Stomach smooth muscle (tissue), 2 donors: ENCODE measurements around the gene PNPO.

ENCODE experiments used
- H3K27ac ChIP-seq: one replicate; pipeline ENCODE4 v1.7.0; 2013; ENCODE audit warnings: mild to moderate bottlenecking, low read length, inconsistent platforms
- H3K27me3 ChIP-seq, 2 donors: one replicate each; pipeline ENCODE4 v1.7.0; 2013; ENCODE audit warnings: low read length in 2 of 2; ENCODE audit not compliant: insufficient read depth in 2 of 2, control insufficient read depth in 1 of 2
- H3K36me3 ChIP-seq, 2 donors: one replicate each; pipeline ENCODE4 v1.7.0; 2013; ENCODE audit warnings: low read length in 2 of 2; ENCODE audit not compliant: control insufficient read depth in 2 of 2, insufficient read depth in 2 of 2
- H3K4me1 ChIP-seq: one replicate; pipeline ENCODE4 v1.7.0; 2013; ENCODE audit warnings: low read length; ENCODE audit not compliant: control insufficient read depth, insufficient read depth
- H3K4me3 ChIP-seq, 2 donors: one replicate each; pipeline ENCODE4 v1.7.0; 2013; ENCODE audit warnings: low read length in 2 of 2
- H3K9ac ChIP-seq, 2 donors: one replicate each; pipeline ENCODE4 v1.7.0; 2013; ENCODE audit warnings: low read length in 2 of 2, mild to moderate bottlenecking in 1 of 2
- H3K9me3 ChIP-seq, 2 donors: one replicate each; pipeline ENCODE4 v1.7.0; 2013; ENCODE audit warnings: low read length in 2 of 2; ENCODE audit not compliant: control insufficient read depth in 2 of 2
- donor health status: healthy.
- donor health status: Pancreatic carcinoma.

PNPO gene

DNA sequence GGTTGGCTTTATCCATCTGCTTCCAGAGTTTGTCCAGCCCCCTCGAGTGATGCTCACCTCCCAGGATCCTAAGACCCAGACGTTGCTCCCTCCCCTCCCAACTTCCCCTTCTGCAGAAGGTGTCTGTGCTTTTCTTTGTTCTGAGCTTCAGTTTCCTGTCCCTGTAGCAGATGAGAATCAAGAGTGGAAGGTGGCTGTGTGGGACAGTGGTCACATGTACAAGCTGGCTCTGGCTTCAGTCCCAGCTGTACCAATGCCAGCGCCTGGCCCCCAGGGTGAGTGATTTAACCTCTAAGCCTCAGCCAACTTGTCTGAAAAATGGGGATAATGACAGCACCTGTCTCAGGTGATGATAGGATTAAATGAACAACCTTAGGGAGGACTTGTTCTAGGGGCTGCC is 8.6 kb downstream of the PNPO start:
- Histone ChIP-seq H3K27ac (peak overlapping the region; percentile 67), H3K4me1 (peaks cover 35% of the 10 kb centered on the region), H3K36me3 (peaks cover 7 to 18% of the 10 kb centered on the region in 2 donors)

DNA sequence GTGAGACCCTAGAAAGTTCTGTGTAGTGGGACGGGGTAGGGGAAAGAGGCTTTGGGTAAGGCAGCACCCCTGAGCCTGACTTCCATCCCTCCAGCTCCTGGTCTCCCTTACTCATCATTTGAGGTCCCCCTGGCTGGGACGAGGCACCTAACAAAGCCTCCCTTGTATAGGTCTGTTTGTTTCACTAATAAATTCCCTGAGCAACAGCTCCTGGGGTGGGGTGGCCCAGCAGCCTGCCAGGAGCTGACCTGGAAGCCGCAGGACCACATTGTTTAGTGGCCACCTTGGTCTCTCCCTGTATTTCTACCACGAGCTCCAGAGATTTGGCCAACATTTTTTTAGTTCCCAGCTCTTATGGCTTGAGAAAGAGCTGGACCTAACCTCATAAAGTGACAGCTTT is 9.1 kb downstream of the PNPO start:
- peaks cover 31% of the 10 kb centered on the region for H3K4me1 ChIP-seq
- peaks cover 3 to 13% of the 10 kb centered on the region in 2 donors for H3K36me3 ChIP-seq
- H3K4me3 ChIP-seq: no peak overlapping the region
- H3K27me3 ChIP-seq: no peaks in the 10 kb centered on the region
- H3K27ac ChIP-seq: no peak overlapping the region
- no peaks in the 10 kb centered on the region for H3K9me3 ChIP-seq
- H3K9ac ChIP-seq: no peak overlapping the region

More for the DNA sequence above, 8.6 kb downstream of the PNPO start:
- no peaks in the 10 kb centered on the region for H3K27me3 ChIP-seq
- peak overlapping the region; percentile 13 to 71 for H3K9ac ChIP-seq
- peak overlapping the region; percentile 64 to 73 for H3K4me3 ChIP-seq
- no peaks in the 10 kb centered on the region for H3K9me3 ChIP-seq

DNA sequence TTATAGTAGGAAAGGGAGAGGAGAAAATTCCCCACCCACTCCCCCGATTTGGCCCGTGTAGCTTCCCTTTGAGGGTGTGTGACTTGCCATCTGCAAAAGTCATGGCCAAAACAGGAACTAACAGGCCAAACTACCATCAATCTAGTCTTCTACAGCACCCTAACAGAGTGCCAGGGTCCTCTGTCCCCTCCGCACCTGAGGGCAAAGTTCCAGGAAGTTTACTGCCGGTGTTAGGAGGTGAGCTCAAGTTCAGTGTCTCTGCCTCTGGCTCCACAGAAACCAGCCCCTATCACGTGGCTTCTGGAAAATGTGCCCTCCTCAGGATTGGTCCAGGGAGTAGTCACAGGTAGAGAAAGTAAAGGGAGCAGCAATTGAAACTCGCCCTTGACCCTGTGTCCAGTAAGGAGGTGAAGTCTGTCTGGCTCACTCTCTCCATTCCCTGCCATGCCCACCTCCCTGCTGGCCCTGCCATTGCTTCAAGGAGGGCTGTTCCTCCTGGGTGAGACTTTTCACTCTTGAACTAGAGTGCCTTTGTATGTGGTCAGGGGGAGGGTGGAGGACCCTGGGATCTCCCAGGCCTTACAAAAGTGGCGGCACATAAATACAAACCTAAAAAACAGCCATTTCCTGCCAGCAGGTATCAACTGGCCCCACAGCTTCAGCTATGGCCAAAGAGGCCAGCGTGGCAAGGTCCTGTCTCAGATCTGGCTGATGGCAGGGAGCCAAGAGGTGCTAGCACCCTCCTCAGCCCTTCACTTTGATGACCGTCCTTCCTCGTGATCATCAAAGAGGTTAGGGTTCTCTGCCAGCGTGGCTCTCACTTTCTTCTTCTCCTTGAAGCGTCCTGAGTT is 11.0 kb downstream of the PNPO start:
- H3K4me1 ChIP-seq: peaks cover 19% of the 10 kb centered on the region
- H3K4me3 ChIP-seq: no peak overlapping the region
- H3K9me3 ChIP-seq: no peaks in the 10 kb centered on the region
- peaks cover 0 to 3% of the 10 kb centered on the region in 2 donors for H3K36me3 ChIP-seq
- H3K27me3 ChIP-seq: no peaks in the 10 kb centered on the region
- no peak overlapping the region for H3K27ac ChIP-seq
- H3K9ac ChIP-seq: no peak overlapping the region

DNA sequence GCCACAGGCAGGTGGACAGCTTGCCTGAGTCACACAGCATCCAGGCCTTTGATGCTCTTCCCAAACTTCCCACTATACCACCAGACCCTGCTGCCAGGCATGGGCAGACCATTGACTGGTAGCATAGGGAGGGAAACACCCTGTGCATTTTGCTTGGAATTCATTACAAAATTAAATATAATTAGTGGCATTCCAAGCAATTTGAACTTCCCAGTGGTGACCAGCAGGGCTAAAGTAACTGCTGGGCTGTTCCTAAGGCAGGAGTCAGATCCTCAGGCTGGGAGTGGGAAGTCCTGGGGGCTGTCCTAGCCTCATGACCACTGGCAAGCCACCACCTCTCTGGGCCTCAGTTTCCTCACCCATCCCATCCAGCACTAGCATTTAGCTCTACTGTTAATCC is 12.5 kb downstream of the PNPO start:
- Histone ChIP-seq H3K9me3 (no peaks in the 10 kb centered on the region), H3K4me1 (peaks cover 12% of the 10 kb centered on the region), H3K27ac (no peak overlapping the region), H3K27me3 (no peaks in the 10 kb centered on the region), H3K9ac (no peak overlapping the region), H3K36me3 (no peaks in the 10 kb centered on the region), H3K4me3 (no peak overlapping the region)

DNA sequence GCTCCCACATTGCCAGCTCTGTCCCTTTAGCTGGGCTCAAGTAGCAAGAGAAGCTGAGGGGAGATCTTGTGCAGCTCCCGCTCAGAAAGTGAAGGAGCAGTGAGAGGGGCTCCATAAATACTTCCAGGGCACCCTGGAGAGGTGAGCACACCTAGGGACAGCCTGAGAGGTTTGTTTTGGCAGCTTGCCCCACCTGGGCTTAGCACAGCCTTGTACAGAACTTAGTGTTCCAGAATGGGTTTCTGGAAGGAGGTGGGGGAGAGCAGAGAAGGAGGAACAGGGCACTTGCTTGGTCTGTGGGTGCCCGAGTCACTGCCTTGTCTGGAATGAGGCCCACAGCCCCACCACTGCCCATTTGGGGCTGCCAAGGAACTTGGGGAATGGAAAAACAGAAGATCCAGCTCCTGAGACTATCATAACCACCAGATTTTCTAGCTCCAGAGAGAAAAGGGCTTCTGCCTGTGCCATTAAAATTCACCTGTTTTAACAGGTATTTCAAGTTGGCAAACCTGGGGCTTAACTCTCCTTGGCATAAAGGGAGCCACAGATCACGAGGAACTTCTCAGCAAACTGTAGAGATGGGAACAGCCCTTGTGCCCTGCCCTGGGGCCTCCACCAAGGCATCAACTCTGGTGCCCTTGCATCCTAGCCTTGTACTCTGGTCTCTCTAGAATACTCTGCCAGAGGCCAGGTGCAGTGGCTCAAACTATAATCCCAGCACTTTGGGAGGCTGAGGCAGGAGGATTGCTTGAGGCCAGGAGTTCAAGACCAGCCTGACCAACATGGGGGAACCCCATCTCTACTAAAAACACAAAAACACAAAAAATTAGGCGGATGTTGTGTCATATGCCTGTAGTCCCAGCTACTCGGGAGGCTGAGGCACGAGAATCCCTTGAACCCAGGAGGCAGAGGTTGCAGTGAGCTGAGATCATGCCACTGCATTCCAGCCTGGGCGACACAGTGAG is 14.4 kb downstream of the PNPO start:
- no peaks in the 10 kb centered on the region for H3K36me3 ChIP-seq
- no peak overlapping the region for H3K27ac ChIP-seq
- H3K4me1 ChIP-seq: no peaks in the 10 kb centered on the region
- H3K4me3 ChIP-seq: no peak overlapping the region
- H3K27me3 ChIP-seq: no peaks in the 10 kb centered on the region
- H3K9me3 ChIP-seq: no peaks in the 10 kb centered on the region
- H3K9ac ChIP-seq: peak overlapping the region in 1 of 2 donors; percentile 21

DNA sequence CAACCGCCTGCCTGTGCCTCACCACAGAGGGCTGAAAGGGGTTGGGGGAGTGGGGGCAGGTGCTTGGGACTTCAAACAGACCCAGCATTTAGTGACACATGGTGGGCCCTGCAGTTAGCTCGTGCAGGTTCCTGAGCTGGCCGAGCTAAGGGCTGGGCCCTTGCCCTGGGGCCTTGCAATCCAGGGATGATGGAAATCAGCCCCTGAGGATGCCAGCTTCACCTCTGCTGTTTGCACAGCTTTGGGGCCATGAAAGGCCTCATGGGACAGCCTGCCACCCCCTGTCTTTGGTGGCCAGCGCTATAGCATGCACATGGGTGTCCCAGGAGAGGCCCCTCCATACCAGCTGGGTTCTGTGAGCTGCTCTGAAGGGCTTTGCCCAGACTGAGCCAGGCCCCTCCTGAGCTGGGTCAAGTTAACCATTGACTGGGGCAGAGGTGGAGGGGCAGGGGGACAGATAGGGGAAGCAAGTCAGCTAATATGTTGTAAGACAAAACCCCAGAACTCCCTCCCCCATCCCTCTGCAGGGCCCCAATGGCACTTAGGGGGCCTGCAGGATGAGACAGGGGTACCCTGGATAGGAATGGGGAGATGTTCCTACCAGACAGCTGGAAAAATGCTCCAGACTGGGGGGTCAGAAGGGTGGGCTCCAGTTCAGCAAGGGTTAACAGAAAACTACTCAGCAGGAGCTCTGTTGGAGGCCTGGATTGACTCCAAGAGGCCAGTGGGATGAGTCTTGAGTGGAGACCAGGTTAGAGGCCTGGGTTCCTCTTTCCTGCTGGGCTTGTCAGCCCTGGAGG is 15.6 kb downstream of the PNPO start:
- Histone ChIP-seq H3K4me1 (no peaks in the 10 kb centered on the region), H3K9ac (no peak overlapping the region), H3K36me3 (no peaks in the 10 kb centered on the region), H3K27me3 (no peaks in the 10 kb centered on the region), H3K9me3 (no peaks in the 10 kb centered on the region), H3K27ac (no peak overlapping the region), H3K4me3 (no peak overlapping the region)

DNA sequence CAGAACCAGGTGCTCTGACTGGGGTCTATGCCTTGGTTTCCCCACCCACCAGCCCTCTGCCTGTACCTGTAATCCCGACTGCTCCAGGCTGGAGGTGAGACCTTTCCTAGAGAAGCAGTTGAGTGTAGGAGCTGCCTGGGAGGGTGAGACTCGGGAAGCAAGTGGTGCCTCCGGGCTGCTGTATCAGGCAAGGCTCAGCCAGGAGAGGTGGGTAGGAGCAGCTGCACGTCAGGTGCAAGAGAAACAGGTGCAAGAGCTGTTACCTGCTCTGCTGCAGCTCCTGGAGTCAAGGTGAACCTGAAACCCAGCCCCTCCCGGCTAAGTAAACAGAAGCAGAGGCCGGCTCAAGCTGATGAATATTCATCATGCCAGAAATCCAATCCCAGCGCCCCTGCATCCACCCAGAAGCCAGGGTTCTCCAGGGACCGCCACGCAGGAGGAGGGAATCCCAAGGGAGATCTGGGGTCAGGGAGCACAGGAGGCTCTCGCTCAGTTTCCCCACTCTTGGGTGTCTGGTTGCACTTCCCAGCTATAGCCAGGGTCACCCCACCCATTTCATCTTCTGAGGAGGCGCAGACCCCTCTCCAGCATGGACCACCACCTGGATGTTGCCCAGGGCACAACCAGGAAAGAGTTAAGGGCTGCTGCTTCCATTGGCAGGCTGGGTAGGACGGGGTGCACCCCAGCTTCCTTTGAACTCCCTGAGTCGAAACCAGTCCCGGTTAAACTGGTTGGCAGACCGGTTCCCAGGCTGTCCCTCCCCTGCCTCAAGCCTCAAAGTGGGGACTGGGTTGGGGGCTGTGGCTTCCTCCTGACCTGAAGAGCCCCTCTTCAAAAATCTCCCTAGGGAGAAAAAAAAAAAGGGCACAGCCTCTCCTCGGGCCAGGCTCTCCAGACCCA is 16.5 kb downstream of the PNPO start, which contains the start of gene PRR15L:
Gene PRR15L, minus strand, starts transcription at position 293 of the 900 bp plus-strand sequence. CDS start 4,649 bp downstream, outside the sequence.
- H3K4me3 ChIP-seq: no peak within 1 kb of the TSS
- H3K36me3 ChIP-seq: no peaks in the 10 kb centered on the region
- H3K27ac ChIP-seq: no peak within 1 kb of the TSS
- no peaks in the 10 kb centered on the region for H3K9me3 ChIP-seq
- H3K9ac ChIP-seq: no peak within 1 kb of the TSS
- H3K27me3 ChIP-seq: no peaks in the 10 kb centered on the region
- H3K4me1 ChIP-seq: no peaks in the 10 kb centered on the region

DNA sequence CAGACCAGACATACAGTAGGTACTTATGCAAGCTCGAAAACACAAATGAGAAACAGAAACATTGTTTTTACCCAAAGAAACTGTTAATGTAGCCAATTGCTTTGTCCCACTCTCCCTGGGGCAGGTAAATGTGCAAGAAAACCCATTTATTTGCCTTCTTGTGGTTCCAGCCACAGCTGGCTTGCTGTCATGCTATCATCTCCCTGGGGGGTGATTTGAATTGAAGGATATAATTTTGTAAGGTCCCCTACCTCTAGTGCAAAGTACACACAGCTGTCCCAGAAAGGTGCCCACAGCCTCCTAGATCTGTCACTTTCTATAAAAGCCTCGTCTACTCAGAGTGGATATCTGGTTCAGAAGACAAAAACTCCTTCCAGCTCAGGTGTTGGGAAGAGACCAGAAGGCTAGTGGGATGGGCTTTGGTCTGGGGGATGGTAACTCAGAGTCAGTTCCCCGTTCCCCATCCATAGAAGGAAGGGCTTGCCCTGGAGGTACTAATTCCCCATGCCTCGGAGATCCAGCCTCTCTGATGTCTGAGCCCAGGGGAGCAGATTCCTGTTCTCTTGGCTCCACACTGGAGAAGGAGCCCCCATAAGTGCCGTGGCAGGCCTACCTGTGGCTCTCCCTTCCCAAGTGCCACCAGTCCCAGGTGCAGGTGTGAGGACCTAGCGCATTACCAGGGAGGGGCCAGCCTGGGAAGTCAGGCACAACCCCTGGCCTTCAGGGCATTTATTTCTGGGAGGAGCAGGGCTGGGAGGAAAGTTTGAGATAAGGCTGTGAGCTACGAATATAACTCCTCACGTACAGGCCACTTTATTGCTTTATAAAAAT is 18.7 kb downstream of the PNPO start:
- Histone ChIP-seq H3K4me3 (no peak overlapping the region), H3K9ac (no peak overlapping the region), H3K9me3 (no peaks in the 10 kb centered on the region), H3K36me3 (no peaks in the 10 kb centered on the region), H3K4me1 (no peaks in the 10 kb centered on the region), H3K27me3 (no peaks in the 10 kb centered on the region), H3K27ac (no peak overlapping the region)

DNA sequence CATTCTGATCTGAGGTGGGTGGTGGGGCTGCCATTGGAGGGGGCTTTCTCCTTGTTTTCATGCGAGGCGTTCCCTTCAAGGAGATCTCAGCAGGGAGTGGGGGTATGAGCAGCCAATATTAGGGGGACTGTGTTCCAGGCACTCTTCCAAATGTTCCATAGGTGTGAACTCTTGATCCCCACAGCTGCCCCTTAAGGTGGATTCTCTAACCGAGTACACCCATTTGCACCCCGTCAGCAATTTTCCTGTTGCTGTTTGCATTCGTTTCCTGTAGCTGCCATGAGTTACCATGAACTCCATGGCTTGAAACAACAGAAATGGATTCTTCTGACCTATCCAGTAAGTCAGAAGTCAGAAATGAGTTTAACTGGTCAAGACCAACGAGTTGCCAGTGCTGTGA is 20.0 kb downstream of the PNPO start:
- Histone ChIP-seq H3K27me3 (no peaks in the 10 kb centered on the region), H3K4me1 (no peaks in the 10 kb centered on the region), H3K9ac (no peak overlapping the region)

More for the DNA sequence above, 20.0 kb downstream of the PNPO start:
- H3K9me3 ChIP-seq: no peaks in the 10 kb centered on the region
- no peak overlapping the region for H3K4me3 ChIP-seq
- no peak overlapping the region for H3K27ac ChIP-seq
- no peaks in the 10 kb centered on the region for H3K36me3 ChIP-seq
